IMR-90 (cell line): Measurements from ENCODE around the gene RAB27B. TPM values are rescaled to one million over a fixed set of nuclear protein-coding genes. Genes with fewer than 3 reads are reported as not detected.

Experiments used
- ATAC-seq: fragments of 200-7000 bp; cut with Tn5 transposase; 2 replicates; pipeline ENCODE4 v1.9.1; 2020; ENCODE audit warnings: low read depth, mild to moderate bottlenecking, moderate library complexity
- BruUV-seq: library from RNA; stranded (reverse); fragments of 400-500 nt; replicated peaks from 2 replicates; lab custom pipeline; 2021; lab: Mats Ljungman, UMichigan
- CTCF ChIA-PET: fragments of 300-600 bp; formaldehyde crosslinking; extraction: SDS; loops from one replicate; lab custom pipeline; 2021; ENCODE audit warnings: antibody characterized with exemption; lab: Yijun Ruan, JAX
- POLR2A ChIA-PET: fragments of 300-600 bp; sonication (Branson Sonifier 250); formaldehyde crosslinking; loops from one replicate; lab custom pipeline; 2022; ENCODE audit warnings: antibody characterized with exemption; ENCODE audit not compliant: unreplicated experiment; lab: Charles Lee
- DNase-seq: peaks from one replicate; pipeline ENCODE4 v3.0.0; 2013
- H2AFZ ChIP-seq: replicated peaks from 2 replicates; pipeline ENCODE3; 2013; ENCODE audit warnings: low read length, mild to moderate bottlenecking; ENCODE audit not compliant: poor library complexity
- H2AK5ac ChIP-seq: 2 replicates; pipeline ENCODE4 v1.6.1; 2013; ENCODE audit warnings: low read depth, low read length, inconsistent platforms
- H2AK9ac ChIP-seq: replicated peaks from 2 replicates; pipeline ENCODE3; 2013; ENCODE audit warnings: mild to moderate bottlenecking, low read depth, low read length, moderate library complexity; ENCODE audit not compliant: poor library complexity
- H2BK120ac ChIP-seq: 2 replicates; pipeline ENCODE4 v1.6.1; 2013; ENCODE audit warnings: low read depth, low read length, inconsistent platforms
- H2BK15ac ChIP-seq: 3 replicates; pipeline ENCODE4 v1.6.1; 2013; ENCODE audit warnings: low read depth, low read length, inconsistent platforms
- H2BK20ac ChIP-seq: 2 replicates; pipeline ENCODE4 v1.6.1; 2013; ENCODE audit warnings: low read depth, mild to moderate bottlenecking, inconsistent platforms, low read length, moderate library complexity
- H2BK5ac ChIP-seq: 2 replicates; pipeline ENCODE4 v1.6.1; 2013; ENCODE audit warnings: mild to moderate bottlenecking, low read depth, low read length, inconsistent platforms; ENCODE audit not compliant: poor library complexity, severe bottlenecking
- H3K14ac ChIP-seq: replicated peaks from 2 replicates; pipeline ENCODE4 v1.6.1; 2013; ENCODE audit warnings: low read depth, low read length, inconsistent platforms
- H3K18ac ChIP-seq: 2 replicates; pipeline ENCODE4 v1.6.1; 2013; ENCODE audit warnings: low read depth, low read length, control low read depth
- H3K23ac ChIP-seq: 2 replicates; pipeline ENCODE4 v1.6.1; 2013; ENCODE audit warnings: low read depth, low read length, inconsistent platforms
- H3K27ac ChIP-seq: 2 replicates; pipeline ENCODE4 v1.5.1; 2013; ENCODE audit warnings: mild to moderate bottlenecking, control low read depth, low read length; ENCODE audit not compliant: insufficient read depth
- H3K27me3 ChIP-seq: 2 replicates; pipeline ENCODE4 v1.6.1; 2013; ENCODE audit warnings: low read length; ENCODE audit not compliant: control insufficient read depth, insufficient read depth
- H3K36me3 ChIP-seq: 2 replicates; pipeline ENCODE4 v1.6.1; 2013; ENCODE audit warnings: low read length, mixed read lengths; ENCODE audit not compliant: control insufficient read depth, insufficient read depth
- H3K4ac ChIP-seq: 2 replicates; pipeline ENCODE4 v1.6.1; 2013; ENCODE audit warnings: low read depth, low read length, inconsistent platforms
- H3K4me1 ChIP-seq: 2 replicates; pipeline ENCODE4 v1.6.1; 2013; ENCODE audit warnings: low read length, mixed read lengths; ENCODE audit not compliant: control insufficient read depth, insufficient read depth
- H3K4me2 ChIP-seq: 2 replicates; pipeline ENCODE4 v1.6.1; 2013; ENCODE audit warnings: low read depth, mild to moderate bottlenecking, control low read depth, low read length, moderate library complexity
- H3K4me3 ChIP-seq: 2 replicates; pipeline ENCODE4 v1.5.1; 2013; ENCODE audit warnings: low read depth, mild to moderate bottlenecking, control low read depth, low read length, moderate library complexity; ENCODE audit not compliant: insufficient read depth
- H3K56ac ChIP-seq: 2 replicates; pipeline ENCODE4 v1.6.1; 2013; ENCODE audit warnings: low read length, inconsistent platforms; ENCODE audit not compliant: insufficient read depth; ENCODE audit errors: extremely low read depth
- H3K79me1 ChIP-seq, 2 experiments: 2 replicates each; pipeline ENCODE4 v1.6.1; 2013; ENCODE audit warnings: low read length in 2 of 2, inconsistent platforms in 1 of 2, low read depth in 1 of 2
- H3K9ac ChIP-seq: 2 replicates; pipeline ENCODE4 v1.6.1; 2013; ENCODE audit warnings: low read depth, low read length, control low read depth
- H3K9me1 ChIP-seq: 2 replicates; pipeline ENCODE4 v1.6.1; 2013; ENCODE audit warnings: low read length, inconsistent platforms; ENCODE audit not compliant: insufficient read depth
- H3K9me3 ChIP-seq: 2 replicates; pipeline ENCODE4 v1.6.1; 2013; ENCODE audit warnings: low read length; ENCODE audit not compliant: control insufficient read depth, insufficient read depth
- H4K20me1 ChIP-seq: 2 replicates; pipeline ENCODE4 v1.6.1; 2013; ENCODE audit warnings: low read length, inconsistent platforms; ENCODE audit not compliant: insufficient read depth
- H4K5ac ChIP-seq: 2 replicates; pipeline ENCODE4 v1.6.1; 2013; ENCODE audit warnings: mild to moderate bottlenecking, low read depth, low read length, control low read depth
- H4K8ac ChIP-seq, 2 experiments: 2 replicates each; pipeline ENCODE4 v1.6.1; 2013; ENCODE audit warnings: low read depth in 2 of 2, low read length in 2 of 2, control low read depth in 1 of 2, inconsistent platforms in 1 of 2
- H4K91ac ChIP-seq: 2 replicates; pipeline ENCODE4 v1.6.1; 2013; ENCODE audit warnings: low read depth, low read length, inconsistent platforms; ENCODE audit not compliant: insufficient read depth
- BHLHE40 ChIP-seq: fragments of 150-350 bp; IDR thresholded peaks from 2 replicates; pipeline ENCODE4 v1.6.1; 2016; ENCODE audit warnings: mild to moderate bottlenecking, low read depth, low read length
- CEBPB ChIP-seq: IDR thresholded peaks from 2 replicates; pipeline ENCODE4 v1.6.1; 2012; ENCODE audit warnings: low read depth, low read length, improper control_type of control experiment
- MAZ ChIP-seq: IDR thresholded peaks from 2 replicates; pipeline ENCODE4 v1.6.1; 2012; ENCODE audit warnings: low read depth, mild to moderate bottlenecking, low read length, improper control_type of control experiment, moderate library complexity, borderline replicate concordance
- RAD21 ChIP-seq: IDR thresholded peaks from 2 replicates; pipeline ENCODE4 v1.6.1; 2012; ENCODE audit warnings: low read length, improper control_type of control experiment
- WGBS, 2 experiments: methylation state at CpG; one replicate each; pipeline versions ENCODE4 v1.1.5 to v1.1.7; 2013; ENCODE audit warnings: missing lambda C conversion rate in 2 of 2; ENCODE audit not compliant: insufficient read length in 1 of 2; ENCODE audit errors: extremely low coverage in 2 of 2; 5-methylcytosine and 5-hydroxymethylcytosine counted together
- dilution Hi-C: fragments of 300-500 bp; cut with HindIII; formaldehyde crosslinking; loops from one replicate; pipeline ENCODE4 v1.14.3; 2018; ENCODE audit warnings: low sequenced_read_pairs; ENCODE audit not compliant: unreplicated experiment
- in situ Hi-C: fragments of 300-500 bp; cut with MboI; formaldehyde crosslinking; loops from 3 replicates; pipeline ENCODE4 v1.14.3; 2019; ENCODE audit warnings: low sequenced_read_pairs, inconsistent platforms, mixed read lengths
- intact Hi-C: fragments of 100-400 bp; cut with micrococcal nuclease; formaldehyde crosslinking; loops from 2 replicates; pipeline ENCODE4 v1.10.0; 2022
- polyA plus RNA-seq, 3 experiments: library from polyadenylated mRNA; depleted of rRNA; stranded (reverse); fragments of >200 nt; gene quantifications; 2 replicates each; pipeline ENCODE4 v1.2.3, GENCODE V29; 2012; ENCODE audit warnings: low replicate concordance in 1 of 3
- total RNA-seq: library from RNA; depleted of rRNA; stranded (reverse); fragments of >200 nt; gene quantifications from 2 replicates; pipeline ENCODE4 v1.2.3, GENCODE V29; 2012

The RAB27B gene
- total and polyA plus RNA-seq, 2 of the 4 experiments (the other 2 are of a cell fraction): 0.24 to 1.3 TPM

- Histone ChIP-seq H4K5ac (no peak overlapping the region), H3K56ac (no peak overlapping the region), H3K4me2 (no peak overlapping the region), H3K27me3 (no peaks in the 10 kb centered on the region; the same call in 1 of the 2 replicates), H2BK15ac (no peak overlapping the region), H2BK20ac (no peak overlapping the region), H2AK9ac (no peak overlapping the region), H4K20me1 (no peaks in the 10 kb centered on the region), H3K4ac (no peak overlapping the region), H2BK120ac (no peak overlapping the region), H2BK5ac (no peak overlapping the region), H3K23ac (no peak overlapping the region), H2AFZ (no peak overlapping the region), H3K18ac (no peak overlapping the region), H3K9me3 (no peaks in the 10 kb centered on the region), H4K91ac (no peak overlapping the region), H3K27ac (no peak overlapping the region), H3K79me1 (no peaks in the 10 kb centered on the region), H3K9ac (no peak overlapping the region), H3K9me1 (no peaks in the 10 kb centered on the region), H4K8ac (no peak overlapping the region), H3K4me3 (no peak overlapping the region), H2AK5ac (no peak overlapping the region), H3K14ac (no peak overlapping the region), H3K4me1 (0 out of 2 replicates have a peak, but pooled peaks cover 2% of the 10 kb centered on the region), H3K36me3 (no peaks in the 10 kb centered on the region)
- DNase-seq (no peak), ATAC-seq (no peak)
- POLR2A ChIA-PET: no interaction called here
- CTCF ChIA-PET: no interaction called here
- TF ChIP-seq MAZ: no peak
- TF ChIP-seq CEBPB: no peak
- TF ChIP-seq RAD21: no peak
- TF ChIP-seq BHLHE40: no peak
- dilution Hi-C loops (no loop called here), in situ Hi-C loops (no loop called here), intact Hi-C loops (no loop called here)
- no TSS peak for BruUV-seq
- WGBS, 2 experiments: no CpG with 5 or more reads among the region's 1 CpG
These were observed 2.0 kb downstream of the RAB27B start for GRCh38 chr18:54830260-54830659.
